ENCODE results near the gene CFAP299.
A peak's percentile ranks its signal among the peaks of the same experiment; 100 is the strongest.

Gene CFAP299

DNA sequence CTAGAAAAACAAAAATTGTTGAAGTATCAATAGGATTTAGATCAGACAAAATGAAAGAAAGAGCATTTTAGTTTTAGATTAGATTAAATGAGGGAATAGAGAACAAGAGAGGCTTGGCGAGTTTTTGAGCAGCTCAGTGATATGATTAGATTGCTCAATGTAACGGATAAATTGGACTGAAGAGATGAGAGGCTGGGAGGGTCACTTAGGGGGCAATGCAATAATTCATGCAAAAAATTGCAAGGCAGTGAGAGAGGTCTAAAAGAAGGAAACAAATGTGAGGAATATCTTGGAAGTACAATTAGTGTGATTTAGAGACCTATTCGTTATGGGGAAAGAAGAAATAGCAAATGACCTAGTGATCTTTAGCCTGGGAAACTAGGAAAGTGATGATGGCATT, 644.7 kb downstream of the CFAP299 start:
- H3K9me3 ChIP-seq (ENCODE audit: control extremely low read depth in 1 of 5, control insufficient read depth in 4 of 5, insufficient read depth in 2 of 5, low read depth in 1 of 5, low read length in 4 of 5) = no peaks in the 10 kb centered on the region
- 97% methylated on average over 3 of the region's 3 CpGs for WGBS (ENCODE audit: insufficient coverage)
- CTCF ChIA-PET = interaction anchor here (0.9 to 1.1 kb wide), 2 partner anchors 9 to 10 kb away, joined by 3 read pairs; no protein-coding TSS in a partner anchor

DNA sequence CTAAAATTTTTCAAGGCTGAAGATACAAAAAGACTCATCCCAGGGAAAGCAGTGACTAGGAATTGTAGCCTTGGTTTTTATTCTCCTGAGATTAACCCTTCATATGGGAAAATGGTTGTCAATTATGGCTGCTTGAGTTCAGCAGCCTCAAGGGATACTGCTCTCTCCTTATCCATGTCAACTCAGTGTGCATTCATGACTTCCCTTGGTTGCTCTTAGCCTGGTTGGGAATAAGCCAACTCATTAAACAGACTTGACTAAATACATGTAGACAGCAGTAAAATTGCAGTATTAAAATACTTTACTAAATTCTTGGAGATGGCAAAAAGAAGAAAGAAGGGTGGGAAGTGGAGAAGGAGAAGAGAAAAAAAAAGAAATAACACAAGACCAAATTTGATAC, 650.5 kb downstream of the CFAP299 start:
- Histone ChIP-seq H3K4me1 (ENCODE audit: control extremely low read depth in 1 of 4, control insufficient read depth in 4 of 4, insufficient read depth in 4 of 4, low read length in 3 of 4) (no peaks in the 10 kb centered on the region), H3K4me3 (ENCODE audit: control insufficient read depth in 1 of 7, extremely low read depth in 1 of 7, insufficient read depth in 4 of 7, low read depth in 2 of 7, low read length in 6 of 7) (no peak overlapping the region), H3K9me3 (ENCODE audit: control extremely low read depth in 1 of 5, control insufficient read depth in 4 of 5, insufficient read depth in 2 of 5, low read depth in 1 of 5, low read length in 4 of 5) (no peaks in the 10 kb centered on the region), H3K27ac (ENCODE audit: insufficient read depth in 1 of 2, low read depth in 1 of 2, low read length in 2 of 2, poor library complexity in 1 of 2, severe bottlenecking in 2 of 2) (no peak overlapping the region), H3K36me3 (ENCODE audit: control insufficient read depth in 4 of 4, insufficient read depth in 4 of 4, low read length in 3 of 4) (no peaks in the 10 kb centered on the region), H3K27me3 (replicated peaks in 2 of 5; ENCODE audit: control insufficient read depth in 4 of 5, insufficient read depth in 5 of 5, low read length in 4 of 5) (peaks cover 0 to 2% (median 0%) of the 10 kb centered on the region in 5 experiments)
- DNase-seq = no peak
- ChIA-PET CTCF (no interaction called here), POLR2A (no interaction called here)

More for the DNA sequence above, 644.7 kb downstream of the CFAP299 start:
- H3K36me3 ChIP-seq (ENCODE audit: control insufficient read depth in 4 of 4, insufficient read depth in 4 of 4, low read length in 3 of 4) = no peaks in the 10 kb centered on the region
- H3K4me1 ChIP-seq (ENCODE audit: control extremely low read depth in 1 of 4, control insufficient read depth in 4 of 4, insufficient read depth in 4 of 4, low read length in 3 of 4) = no peaks in the 10 kb centered on the region
- no peak for DNase-seq
- H3K4me3 ChIP-seq (ENCODE audit: control insufficient read depth in 1 of 7, extremely low read depth in 1 of 7, insufficient read depth in 4 of 7, low read depth in 2 of 7, low read length in 6 of 7) = no peak overlapping the region
- no peak overlapping the region for H3K27ac ChIP-seq (ENCODE audit: insufficient read depth in 1 of 2, low read depth in 1 of 2, low read length in 2 of 2, poor library complexity in 1 of 2, severe bottlenecking in 2 of 2)
- POLR2A ChIA-PET = no interaction called here
- H3K27me3 ChIP-seq (replicated peaks in 2 of 5; ENCODE audit: control insufficient read depth in 4 of 5, insufficient read depth in 5 of 5, low read length in 4 of 5) = peaks cover 0 to 2% (median 0%) of the 10 kb centered on the region in 5 experiments

DNA sequence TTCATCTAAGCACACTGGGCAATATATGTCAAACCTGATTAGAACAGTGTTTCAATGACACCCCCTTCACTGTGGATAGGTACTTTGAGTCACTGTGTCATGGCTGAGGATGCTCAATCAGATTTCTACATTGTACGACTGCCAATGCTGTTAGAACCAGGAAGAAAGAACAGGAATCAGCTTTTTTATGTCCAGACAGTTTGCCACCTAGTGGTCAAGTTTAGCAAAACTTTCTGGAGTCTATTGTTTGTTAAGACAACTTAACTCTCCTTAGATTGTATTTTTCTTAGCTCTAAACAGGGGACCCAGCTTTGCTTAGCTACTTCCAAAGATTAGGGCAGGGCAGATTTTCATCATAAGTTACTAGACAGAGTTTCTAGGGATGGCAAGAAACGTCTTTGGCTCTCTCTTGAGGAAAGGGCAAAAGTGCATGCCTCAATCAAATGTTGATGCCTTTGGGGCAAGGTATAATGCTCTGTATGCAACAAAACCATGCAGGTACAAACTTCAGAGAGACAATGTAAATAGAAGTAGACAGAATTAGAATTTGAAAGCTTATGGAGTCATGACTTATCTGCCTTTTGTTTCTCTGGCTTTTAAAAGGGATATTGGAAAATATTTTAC, 654.5 kb downstream of the CFAP299 start:
- no peaks in the 10 kb centered on the region for H3K9me3 ChIP-seq (ENCODE audit: control extremely low read depth in 1 of 5, control insufficient read depth in 4 of 5, insufficient read depth in 2 of 5, low read depth in 1 of 5, low read length in 4 of 5)
- ChIA-PET CTCF (interaction anchor here (0.9 to 2.2 kb wide), 12 partner anchors 10 to 627 kb away, joined by 3 to 15 read pairs (median 4); no protein-coding TSS in a partner anchor), POLR2A (no interaction called here)
- whole genome bisulfite sequencing (ENCODE audit: insufficient coverage) = 6% methylated on average over 2 of the region's 2 CpGs
- H3K4me3 ChIP-seq (ENCODE audit: control insufficient read depth in 1 of 7, extremely low read depth in 1 of 7, insufficient read depth in 4 of 7, low read depth in 2 of 7, low read length in 6 of 7) = no peak overlapping the region
- no peak overlapping the region for H3K27ac ChIP-seq (ENCODE audit: insufficient read depth in 1 of 2, low read depth in 1 of 2, low read length in 2 of 2, poor library complexity in 1 of 2, severe bottlenecking in 2 of 2)
- no peaks in the 10 kb centered on the region for H3K4me1 ChIP-seq (ENCODE audit: control extremely low read depth in 1 of 4, control insufficient read depth in 4 of 4, insufficient read depth in 4 of 4, low read length in 3 of 4)
- no peaks in the 10 kb centered on the region for H3K36me3 ChIP-seq (ENCODE audit: control insufficient read depth in 4 of 4, insufficient read depth in 4 of 4, low read length in 3 of 4)
- H3K27me3 ChIP-seq (replicated peaks in 2 of 5; ENCODE audit: control insufficient read depth in 4 of 5, insufficient read depth in 5 of 5, low read length in 4 of 5) = no peaks in the 10 kb centered on the region
- DNase-seq = peak; percentile 56 to 79 (median 68)

DNA sequence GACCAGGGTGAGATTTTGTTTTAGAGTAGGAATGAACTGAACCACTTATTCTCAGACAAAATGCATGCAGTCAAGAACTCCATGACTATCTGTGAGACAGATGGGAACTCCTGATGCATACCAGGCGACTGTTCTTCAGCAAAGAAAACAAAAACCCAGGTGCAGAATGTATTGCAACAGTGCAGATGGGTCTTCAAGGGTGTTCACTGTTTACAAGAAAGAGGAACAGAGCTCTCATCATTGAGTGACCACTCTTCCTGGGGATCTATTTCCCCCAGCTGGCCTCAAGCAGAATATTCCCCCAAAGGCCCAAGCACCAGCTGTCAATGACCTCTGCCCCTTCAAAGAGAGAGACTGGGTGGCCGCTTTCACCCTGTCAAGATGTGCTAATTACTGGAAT, 655.3 kb downstream of the CFAP299 start:
- peak in 1 of 3 donors; percentile 3 for DNase-seq
- no peaks in the 10 kb centered on the region for H3K9me3 ChIP-seq (ENCODE audit: control extremely low read depth in 1 of 5, control insufficient read depth in 4 of 5, insufficient read depth in 2 of 5, low read depth in 1 of 5, low read length in 4 of 5)
- H3K27ac ChIP-seq (ENCODE audit: insufficient read depth in 1 of 2, low read depth in 1 of 2, low read length in 2 of 2, poor library complexity in 1 of 2, severe bottlenecking in 2 of 2) = no peak overlapping the region
- WGBS (ENCODE audit: insufficient coverage) = 100% methylated on average over 2 of the region's 2 CpGs
- no peak overlapping the region for H3K4me3 ChIP-seq (ENCODE audit: control insufficient read depth in 1 of 7, extremely low read depth in 1 of 7, insufficient read depth in 4 of 7, low read depth in 2 of 7, low read length in 6 of 7)
- no peaks in the 10 kb centered on the region for H3K27me3 ChIP-seq (replicated peaks in 2 of 5; ENCODE audit: control insufficient read depth in 4 of 5, insufficient read depth in 5 of 5, low read length in 4 of 5)
- ChIA-PET POLR2A (no interaction called here), CTCF (interaction anchor here (1.3 to 2.2 kb wide), 7 partner anchors 9 to 628 kb away, joined by 3 to 15 read pairs (median 5); no protein-coding TSS in a partner anchor)
- no peaks in the 10 kb centered on the region for H3K4me1 ChIP-seq (ENCODE audit: control extremely low read depth in 1 of 4, control insufficient read depth in 4 of 4, insufficient read depth in 4 of 4, low read length in 3 of 4)
- no peaks in the 10 kb centered on the region for H3K36me3 ChIP-seq (ENCODE audit: control insufficient read depth in 4 of 4, insufficient read depth in 4 of 4, low read length in 3 of 4)

DNA sequence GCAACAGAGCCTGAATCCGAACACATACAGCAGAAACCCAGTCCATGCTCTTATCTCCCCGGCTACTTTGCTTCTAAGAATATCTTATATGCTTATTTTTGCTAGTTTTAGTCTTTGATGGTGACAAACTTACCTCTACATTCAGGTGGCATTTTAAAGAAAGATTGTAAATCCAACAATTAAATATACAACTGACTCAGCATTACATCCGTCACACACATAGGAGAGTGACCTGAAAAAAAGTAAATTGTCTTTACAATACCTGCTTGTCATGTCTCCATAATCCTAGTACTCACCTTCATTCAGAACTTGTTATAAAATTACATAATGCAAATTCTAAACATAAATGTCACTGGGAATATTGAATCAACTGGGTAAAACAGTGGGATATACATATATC, 664.4 kb downstream of the CFAP299 start:
- CTCF ChIA-PET = interaction anchor here (0.7 kb wide), 1 partner anchor 9 kb away, joined by 3 read pairs; no protein-coding TSS in a partner anchor
- Histone ChIP-seq H3K9me3 (ENCODE audit: control extremely low read depth in 1 of 5, control insufficient read depth in 4 of 5, insufficient read depth in 2 of 5, low read depth in 1 of 5, low read length in 4 of 5) (no peaks in the 10 kb centered on the region), H3K4me3 (ENCODE audit: control insufficient read depth in 1 of 7, extremely low read depth in 1 of 7, insufficient read depth in 4 of 7, low read depth in 2 of 7, low read length in 6 of 7) (no peak overlapping the region), H3K27me3 (replicated peaks in 2 of 5; ENCODE audit: control insufficient read depth in 4 of 5, insufficient read depth in 5 of 5, low read length in 4 of 5) (no peaks in the 10 kb centered on the region), H3K4me1 (ENCODE audit: control extremely low read depth in 1 of 4, control insufficient read depth in 4 of 4, insufficient read depth in 4 of 4, low read length in 3 of 4) (peaks cover 0 to 5% (median 3%) of the 10 kb centered on the region in 4 experiments), H3K27ac (ENCODE audit: insufficient read depth in 1 of 2, low read depth in 1 of 2, low read length in 2 of 2, poor library complexity in 1 of 2, severe bottlenecking in 2 of 2) (no peak overlapping the region), H3K36me3 (ENCODE audit: control insufficient read depth in 4 of 4, insufficient read depth in 4 of 4, low read length in 3 of 4) (no peaks in the 10 kb centered on the region)
- POLR2A ChIA-PET = no interaction called here
- DNase-seq = no peak
- no CpG with 5 or more reads among the region's 3 CpGs for WGBS (ENCODE audit: insufficient coverage)

DNA sequence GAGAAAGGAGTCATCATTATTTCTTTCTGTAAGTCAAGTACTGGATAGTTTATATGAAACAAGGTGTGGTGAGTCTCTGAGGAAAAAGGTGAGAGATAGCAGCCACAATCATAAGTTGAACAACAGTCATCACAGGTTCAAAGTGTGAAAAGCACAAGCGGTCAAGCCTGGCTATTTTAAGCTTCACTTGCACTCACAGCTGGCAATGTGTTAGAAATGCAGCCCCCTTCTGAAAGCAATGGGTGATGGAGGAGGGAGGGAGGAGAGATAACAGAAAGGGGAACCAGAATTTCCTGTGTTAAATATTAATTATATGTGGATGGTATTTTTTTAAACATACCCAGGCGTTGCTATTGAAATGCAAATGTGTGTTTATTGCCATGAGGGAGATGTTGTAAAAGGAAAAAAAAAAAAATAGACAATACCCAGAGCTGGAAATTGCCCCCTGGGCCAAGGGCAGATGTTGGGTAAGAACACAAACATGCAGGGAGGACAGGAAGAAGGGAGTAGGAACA, 668.1 kb downstream of the CFAP299 start:
- H3K27ac ChIP-seq (ENCODE audit: insufficient read depth in 1 of 2, low read depth in 1 of 2, low read length in 2 of 2, poor library complexity in 1 of 2, severe bottlenecking in 2 of 2) = no peak overlapping the region
- CTCF ChIA-PET = interaction anchor here (0.7 kb wide), 1 partner anchor 66 kb away, joined by 4 read pairs; no protein-coding TSS in a partner anchor
- peaks cover 0 to 2% (median 0%) of the 10 kb centered on the region in 5 experiments for H3K9me3 ChIP-seq (ENCODE audit: control extremely low read depth in 1 of 5, control insufficient read depth in 4 of 5, insufficient read depth in 2 of 5, low read depth in 1 of 5, low read length in 4 of 5)
- no peaks in the 10 kb centered on the region for H3K27me3 ChIP-seq (replicated peaks in 2 of 5; ENCODE audit: control insufficient read depth in 4 of 5, insufficient read depth in 5 of 5, low read length in 4 of 5)
- 20% methylated on average over 1 of the region's 2 CpGs for WGBS (ENCODE audit: insufficient coverage)
- H3K4me1 ChIP-seq (ENCODE audit: control extremely low read depth in 1 of 4, control insufficient read depth in 4 of 4, insufficient read depth in 4 of 4, low read length in 3 of 4) = peaks cover 0 to 5% (median 3%) of the 10 kb centered on the region in 4 experiments
- no peak overlapping the region for H3K4me3 ChIP-seq (ENCODE audit: control insufficient read depth in 1 of 7, extremely low read depth in 1 of 7, insufficient read depth in 4 of 7, low read depth in 2 of 7, low read length in 6 of 7)
- POLR2A ChIA-PET = no interaction called here
- peak in 2 of 3 donors; percentile 15 to 25 for DNase-seq
- H3K36me3 ChIP-seq (ENCODE audit: control insufficient read depth in 4 of 4, insufficient read depth in 4 of 4, low read length in 3 of 4) = no peaks in the 10 kb centered on the region

DNA sequence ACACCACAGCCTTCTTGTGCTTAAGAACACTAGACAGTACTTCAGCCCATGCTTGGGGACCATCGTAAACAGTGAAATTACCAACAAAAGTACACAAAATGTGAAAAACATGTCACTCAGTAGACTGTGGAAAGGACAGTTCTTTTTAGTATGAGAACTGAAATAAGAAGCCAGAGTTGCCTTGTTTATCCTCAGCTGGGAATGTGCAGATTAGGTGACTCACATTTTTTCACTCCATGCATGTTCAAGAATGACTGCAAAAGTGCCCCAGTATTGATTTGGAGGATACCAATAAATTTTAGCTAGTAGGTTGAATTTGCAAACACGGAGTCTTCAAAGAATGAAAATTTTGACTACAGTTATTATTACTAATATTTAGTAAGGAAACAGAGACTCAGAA, 671.9 kb downstream of the CFAP299 start:
- Histone ChIP-seq H3K36me3 (ENCODE audit: control insufficient read depth in 4 of 4, insufficient read depth in 4 of 4, low read length in 3 of 4) (no peaks in the 10 kb centered on the region), H3K27me3 (replicated peaks in 2 of 5; ENCODE audit: control insufficient read depth in 4 of 5, insufficient read depth in 5 of 5, low read length in 4 of 5) (no peaks in the 10 kb centered on the region), H3K4me3 (ENCODE audit: control insufficient read depth in 1 of 7, extremely low read depth in 1 of 7, insufficient read depth in 4 of 7, low read depth in 2 of 7, low read length in 6 of 7) (no peak overlapping the region), H3K27ac (ENCODE audit: insufficient read depth in 1 of 2, low read depth in 1 of 2, low read length in 2 of 2, poor library complexity in 1 of 2, severe bottlenecking in 2 of 2) (no peak overlapping the region), H3K4me1 (ENCODE audit: control extremely low read depth in 1 of 4, control insufficient read depth in 4 of 4, insufficient read depth in 4 of 4, low read length in 3 of 4) (peaks cover 0 to 5% (median 3%) of the 10 kb centered on the region in 4 experiments), H3K9me3 (ENCODE audit: control extremely low read depth in 1 of 5, control insufficient read depth in 4 of 5, insufficient read depth in 2 of 5, low read depth in 1 of 5, low read length in 4 of 5) (peaks cover 0 to 2% (median 0%) of the 10 kb centered on the region in 5 experiments)
- ChIA-PET CTCF (no interaction called here), POLR2A (no interaction called here)
- no CpG with 5 or more reads among the region's 2 CpGs for WGBS (ENCODE audit: insufficient coverage)
- DNase-seq = no peak
